Measurements from ENCODE around the gene RHOBTB3.

Gene RHOBTB3

GRCh38 chr5:95720094-95720786 lies 10.9 kb upstream of the RHOBTB3 start:
- no peak overlapping the region for H3K4me3 ChIP-seq (replicated peaks; ENCODE audit: insufficient read depth, low read length)
- no peak for DNase-seq (ENCODE audit: low read depth in 1 of 2, low spot score in 1 of 2)
- TF ChIP-seq REST (IDR thresholded peaks at IDR 0.05; ENCODE audit: insufficient replicate concordance, low read depth) = no peak
- TF ChIP-seq POLR2AphosphoS5 (IDR thresholded peaks at IDR 0.05; ENCODE audit: low read depth) = no peak
- TF ChIP-seq GABPA (IDR thresholded peaks at IDR 0.05; ENCODE audit: low read depth) = no peak
- TF ChIP-seq CTCF (IDR thresholded peaks at IDR 0.05; ENCODE audit: insufficient read depth, low read length) = no peak
- TF ChIP-seq SPI1 (IDR thresholded peaks at IDR 0.05; ENCODE audit: borderline replicate concordance, low read depth) = no peak
- no peak overlapping the region for H3K27ac ChIP-seq (replicated peaks)
- H3K27me3 ChIP-seq (ENCODE audit: insufficient read depth, poor library complexity, severe bottlenecking) = no peaks in the 10 kb centered on the region

GRCh38 chr5:95721582-95722295 lies 9.4 kb upstream of the RHOBTB3 start:
- TF ChIP-seq SPI1 (IDR thresholded peaks at IDR 0.05; ENCODE audit: borderline replicate concordance, low read depth) = no peak
- no peak for TF ChIP-seq CTCF (IDR thresholded peaks at IDR 0.05; ENCODE audit: insufficient read depth, low read length)
- TF ChIP-seq GABPA (IDR thresholded peaks at IDR 0.05; ENCODE audit: low read depth) = no peak
- TF ChIP-seq POLR2AphosphoS5 (IDR thresholded peaks at IDR 0.05; ENCODE audit: low read depth) = no peak
- no peak for TF ChIP-seq REST (IDR thresholded peaks at IDR 0.05; ENCODE audit: insufficient replicate concordance, low read depth)
- Histone ChIP-seq H3K27ac (replicated peaks) (no peak overlapping the region), H3K4me3 (replicated peaks; ENCODE audit: insufficient read depth, low read length) (no peak overlapping the region), H3K27me3 (ENCODE audit: insufficient read depth, poor library complexity, severe bottlenecking) (no peaks in the 10 kb centered on the region)
- no peak for DNase-seq (ENCODE audit: low read depth in 1 of 2, low spot score in 1 of 2)

- H3K27ac ChIP-seq (replicated peaks) = no peak overlapping the region
- peak in 1 of 2 experiments; percentile 12 for DNase-seq (ENCODE audit: low read depth in 1 of 2, low spot score in 1 of 2)
- H3K4me3 ChIP-seq (replicated peaks; ENCODE audit: insufficient read depth, low read length) = no peak overlapping the region
- TF ChIP-seq SPI1 (IDR thresholded peaks at IDR 0.05; ENCODE audit: borderline replicate concordance, low read depth) (no peak), GABPA (IDR thresholded peaks at IDR 0.05; ENCODE audit: low read depth) (no peak), CTCF (IDR thresholded peaks at IDR 0.05; ENCODE audit: insufficient read depth, low read length) (no peak), POLR2AphosphoS5 (IDR thresholded peaks at IDR 0.05; ENCODE audit: low read depth) (no peak), REST (IDR thresholded peaks at IDR 0.05; ENCODE audit: insufficient replicate concordance, low read depth) (no peak)
- no peaks in the 10 kb centered on the region for H3K27me3 ChIP-seq (ENCODE audit: insufficient read depth, poor library complexity, severe bottlenecking)
These were observed 7.3 kb upstream of the RHOBTB3 start for GRCh38 chr5:95723632-95724369.
